ENCODE measurements around the gene TSHZ2.

The TSHZ2 gene

DNA sequence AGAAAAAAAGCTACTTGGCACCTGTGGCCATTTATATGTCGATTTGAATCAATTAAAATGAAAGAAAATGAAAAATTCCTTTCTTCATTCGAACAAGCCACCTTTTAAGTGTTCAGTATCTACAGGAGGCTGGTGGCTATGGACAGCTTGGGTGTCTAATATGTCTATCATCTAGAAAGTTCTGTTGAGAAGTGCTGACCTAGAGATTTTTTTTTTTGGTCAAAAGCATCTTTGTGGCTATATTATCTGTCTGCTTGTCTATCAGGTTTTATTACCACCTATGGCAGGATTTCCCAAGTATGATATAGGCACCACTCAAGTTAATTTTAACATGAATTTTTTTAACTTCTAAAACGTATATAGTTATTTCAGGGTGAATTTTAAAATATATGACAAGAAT is 250.8 kb downstream of the TSHZ2 start:
- Histone ChIP-seq H3K27me3 (replicated peaks in 2 of 5; ENCODE audit: control insufficient read depth in 4 of 5, insufficient read depth in 5 of 5, low read length in 4 of 5) (peaks cover 0 to 8% (median 2%) of the 10 kb centered on the region in 5 experiments), H3K4me3 (ENCODE audit: control insufficient read depth in 1 of 7, extremely low read depth in 1 of 7, insufficient read depth in 4 of 7, low read depth in 2 of 7, low read length in 6 of 7) (no peak overlapping the region), H3K36me3 (ENCODE audit: control insufficient read depth in 4 of 4, insufficient read depth in 4 of 4, low read length in 3 of 4) (no peaks in the 10 kb centered on the region), H3K27ac (ENCODE audit: insufficient read depth in 1 of 2, low read depth in 1 of 2, low read length in 2 of 2, poor library complexity in 1 of 2, severe bottlenecking in 2 of 2) (no peak overlapping the region), H3K4me1 (ENCODE audit: control extremely low read depth in 1 of 4, control insufficient read depth in 4 of 4, insufficient read depth in 4 of 4, low read length in 3 of 4) (no peaks in the 10 kb centered on the region), H3K9me3 (ENCODE audit: control extremely low read depth in 1 of 5, control insufficient read depth in 4 of 5, insufficient read depth in 2 of 5, low read depth in 1 of 5, low read length in 4 of 5) (no peaks in the 10 kb centered on the region)
- 92% methylated on average over 2 of the region's 3 CpGs for WGBS (ENCODE audit: insufficient coverage)
- ChIA-PET POLR2A (no interaction called here), CTCF (no interaction called here)
- DNase-seq: no peak

DNA sequence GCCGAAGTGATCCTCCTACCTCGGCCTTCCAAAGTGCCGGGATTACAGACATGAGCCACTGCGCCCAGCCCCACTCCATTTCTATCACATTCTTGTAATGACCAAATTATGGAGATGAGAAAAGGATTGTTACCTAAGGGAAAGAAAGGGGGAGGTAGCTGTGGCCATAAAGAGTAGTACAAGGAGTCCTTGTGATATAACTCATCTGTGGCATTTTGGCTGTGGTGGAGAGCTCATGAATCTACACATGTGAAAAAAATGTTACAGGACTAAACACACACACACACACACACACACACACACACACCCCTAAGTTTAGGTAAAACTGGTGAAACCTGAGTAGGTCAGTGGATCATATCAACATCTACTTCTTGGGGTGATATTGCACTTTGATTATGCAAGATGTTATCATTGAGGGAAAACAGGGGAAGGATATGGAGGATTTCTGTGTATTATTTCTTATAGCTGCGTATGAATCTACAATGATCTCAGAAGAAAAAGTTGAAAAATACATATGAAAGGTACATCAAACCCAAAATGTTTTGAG is 251.5 kb downstream of the TSHZ2 start:
- WGBS (ENCODE audit: insufficient coverage): 100% methylated on average over 2 of the region's 5 CpGs
- CTCF ChIA-PET: no interaction called here

GRCh38 chr20:53224851-53225250 is 252.7 kb downstream of the TSHZ2 start:
- H3K36me3 ChIP-seq (ENCODE audit: control insufficient read depth in 4 of 4, insufficient read depth in 4 of 4, low read length in 3 of 4): no peaks in the 10 kb centered on the region
- no peak for DNase-seq
- ChIA-PET CTCF (no interaction called here), POLR2A (no interaction called here)
- no CpG with 5 or more reads among the region's 1 CpG for WGBS (ENCODE audit: insufficient coverage)
- H3K9me3 ChIP-seq (ENCODE audit: control extremely low read depth in 1 of 5, control insufficient read depth in 4 of 5, insufficient read depth in 2 of 5, low read depth in 1 of 5, low read length in 4 of 5): no peaks in the 10 kb centered on the region
- no peaks in the 10 kb centered on the region for H3K4me1 ChIP-seq (ENCODE audit: control extremely low read depth in 1 of 4, control insufficient read depth in 4 of 4, insufficient read depth in 4 of 4, low read length in 3 of 4)
- peaks cover 0 to 6% (median 2%) of the 10 kb centered on the region in 5 experiments for H3K27me3 ChIP-seq (replicated peaks in 2 of 5; ENCODE audit: control insufficient read depth in 4 of 5, insufficient read depth in 5 of 5, low read length in 4 of 5)
- H3K27ac ChIP-seq (ENCODE audit: insufficient read depth in 1 of 2, low read depth in 1 of 2, low read length in 2 of 2, poor library complexity in 1 of 2, severe bottlenecking in 2 of 2): no peak overlapping the region
- H3K4me3 ChIP-seq (ENCODE audit: control insufficient read depth in 1 of 7, extremely low read depth in 1 of 7, insufficient read depth in 4 of 7, low read depth in 2 of 7, low read length in 6 of 7): no peak overlapping the region

More for the DNA sequence above, 251.5 kb downstream of the TSHZ2 start:
- Histone ChIP-seq H3K27me3 (replicated peaks in 2 of 5; ENCODE audit: control insufficient read depth in 4 of 5, insufficient read depth in 5 of 5, low read length in 4 of 5) (peaks cover 0 to 8% (median 2%) of the 10 kb centered on the region in 5 experiments), H3K9me3 (ENCODE audit: control extremely low read depth in 1 of 5, control insufficient read depth in 4 of 5, insufficient read depth in 2 of 5, low read depth in 1 of 5, low read length in 4 of 5) (no peaks in the 10 kb centered on the region), H3K27ac (ENCODE audit: insufficient read depth in 1 of 2, low read depth in 1 of 2, low read length in 2 of 2, poor library complexity in 1 of 2, severe bottlenecking in 2 of 2) (no peak overlapping the region), H3K36me3 (ENCODE audit: control insufficient read depth in 4 of 4, insufficient read depth in 4 of 4, low read length in 3 of 4) (no peaks in the 10 kb centered on the region), H3K4me1 (ENCODE audit: control extremely low read depth in 1 of 4, control insufficient read depth in 4 of 4, insufficient read depth in 4 of 4, low read length in 3 of 4) (no peaks in the 10 kb centered on the region), H3K4me3 (ENCODE audit: control insufficient read depth in 1 of 7, extremely low read depth in 1 of 7, insufficient read depth in 4 of 7, low read depth in 2 of 7, low read length in 6 of 7) (no peak overlapping the region)
- POLR2A ChIA-PET: interaction anchor here (0.7 kb wide), 1 partner anchor 838 kb away, joined by 4 read pairs; no protein-coding TSS in a partner anchor
- DNase-seq: no peak

GRCh38 chr20:53226826-53227225 is 254.7 kb downstream of the TSHZ2 start:
- no peak overlapping the region for H3K4me3 ChIP-seq (ENCODE audit: control insufficient read depth in 1 of 7, extremely low read depth in 1 of 7, insufficient read depth in 4 of 7, low read depth in 2 of 7, low read length in 6 of 7)
- no peaks in the 10 kb centered on the region for H3K36me3 ChIP-seq (ENCODE audit: control insufficient read depth in 4 of 4, insufficient read depth in 4 of 4, low read length in 3 of 4)
- no peaks in the 10 kb centered on the region for H3K9me3 ChIP-seq (ENCODE audit: control extremely low read depth in 1 of 5, control insufficient read depth in 4 of 5, insufficient read depth in 2 of 5, low read depth in 1 of 5, low read length in 4 of 5)
- WGBS (ENCODE audit: insufficient coverage): no CpG with 5 or more reads among the region's 7 CpGs
- no peak overlapping the region for H3K27ac ChIP-seq (ENCODE audit: insufficient read depth in 1 of 2, low read depth in 1 of 2, low read length in 2 of 2, poor library complexity in 1 of 2, severe bottlenecking in 2 of 2)
- no peak for DNase-seq
- H3K4me1 ChIP-seq (ENCODE audit: control extremely low read depth in 1 of 4, control insufficient read depth in 4 of 4, insufficient read depth in 4 of 4, low read length in 3 of 4): no peaks in the 10 kb centered on the region
- H3K27me3 ChIP-seq (replicated peaks in 2 of 5; ENCODE audit: control insufficient read depth in 4 of 5, insufficient read depth in 5 of 5, low read length in 4 of 5): peaks cover 0 to 6% (median 2%) of the 10 kb centered on the region in 5 experiments
- ChIA-PET POLR2A (no interaction called here), CTCF (interaction anchor here (0.8 kb wide), 1 partner anchor 11 kb away, joined by 5 read pairs; no protein-coding TSS in a partner anchor)

GRCh38 chr20:53227523-53227922 is 255.4 kb downstream of the TSHZ2 start:
- no peak for DNase-seq
- CTCF ChIA-PET: no interaction called here
- Histone ChIP-seq H3K9me3 (ENCODE audit: control extremely low read depth in 1 of 5, control insufficient read depth in 4 of 5, insufficient read depth in 2 of 5, low read depth in 1 of 5, low read length in 4 of 5) (no peaks in the 10 kb centered on the region), H3K27me3 (replicated peaks in 2 of 5; ENCODE audit: control insufficient read depth in 4 of 5, insufficient read depth in 5 of 5, low read length in 4 of 5) (peaks cover 0 to 2% (median 0%) of the 10 kb centered on the region in 5 experiments), H3K4me3 (ENCODE audit: control insufficient read depth in 1 of 7, extremely low read depth in 1 of 7, insufficient read depth in 4 of 7, low read depth in 2 of 7, low read length in 6 of 7) (no peak overlapping the region), H3K36me3 (ENCODE audit: control insufficient read depth in 4 of 4, insufficient read depth in 4 of 4, low read length in 3 of 4) (no peaks in the 10 kb centered on the region), H3K4me1 (ENCODE audit: control extremely low read depth in 1 of 4, control insufficient read depth in 4 of 4, insufficient read depth in 4 of 4, low read length in 3 of 4) (no peaks in the 10 kb centered on the region), H3K27ac (ENCODE audit: insufficient read depth in 1 of 2, low read depth in 1 of 2, low read length in 2 of 2, poor library complexity in 1 of 2, severe bottlenecking in 2 of 2) (no peak overlapping the region)
- POLR2A ChIA-PET: interaction anchor here (0.7 kb wide), 1 partner anchor 47 kb away, joined by 3 read pairs; no protein-coding TSS in a partner anchor
- no CpG with 5 or more reads among the region's 3 CpGs for WGBS (ENCODE audit: insufficient coverage)

DNA sequence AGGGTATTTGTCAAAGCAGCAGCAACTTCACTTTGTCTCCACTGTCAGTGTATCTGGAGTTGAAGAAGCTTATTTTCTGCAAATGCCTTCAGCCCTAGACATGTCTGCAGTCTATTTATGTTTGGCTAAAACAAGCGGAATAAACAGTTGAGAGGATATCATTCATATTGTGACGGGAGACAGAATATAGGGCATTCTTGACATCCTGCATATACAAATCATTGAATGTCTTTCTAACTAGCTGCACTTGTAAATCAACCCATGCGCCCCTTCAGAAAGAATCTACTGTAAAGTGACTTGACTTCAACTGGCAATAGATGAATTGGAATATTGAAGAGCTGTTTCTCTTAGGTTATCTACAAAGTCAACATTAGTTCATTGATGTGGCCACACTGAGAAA is 258.9 kb downstream of the TSHZ2 start:
- Histone ChIP-seq H3K36me3 (ENCODE audit: control insufficient read depth in 4 of 4, insufficient read depth in 4 of 4, low read length in 3 of 4) (no peaks in the 10 kb centered on the region), H3K9me3 (ENCODE audit: control extremely low read depth in 1 of 5, control insufficient read depth in 4 of 5, insufficient read depth in 2 of 5, low read depth in 1 of 5, low read length in 4 of 5) (no peaks in the 10 kb centered on the region), H3K27ac (ENCODE audit: insufficient read depth in 1 of 2, low read depth in 1 of 2, low read length in 2 of 2, poor library complexity in 1 of 2, severe bottlenecking in 2 of 2) (no peak overlapping the region), H3K4me1 (ENCODE audit: control extremely low read depth in 1 of 4, control insufficient read depth in 4 of 4, insufficient read depth in 4 of 4, low read length in 3 of 4) (no peaks in the 10 kb centered on the region), H3K4me3 (ENCODE audit: control insufficient read depth in 1 of 7, extremely low read depth in 1 of 7, insufficient read depth in 4 of 7, low read depth in 2 of 7, low read length in 6 of 7) (no peak overlapping the region), H3K27me3 (replicated peaks in 2 of 5; ENCODE audit: control insufficient read depth in 4 of 5, insufficient read depth in 5 of 5, low read length in 4 of 5) (no peaks in the 10 kb centered on the region)
- POLR2A ChIA-PET: no interaction called here
- no peak for DNase-seq
- CTCF ChIA-PET: interaction anchor here (1.0 kb wide), 1 partner anchor 14 kb away, joined by 3 read pairs; no protein-coding TSS in a partner anchor
- 100% methylated on average over 2 of the region's 3 CpGs for WGBS (ENCODE audit: insufficient coverage)

GRCh38 chr20:53237461-53237860 is 265.3 kb downstream of the TSHZ2 start:
- H3K9me3 ChIP-seq (ENCODE audit: control extremely low read depth in 1 of 5, control insufficient read depth in 4 of 5, insufficient read depth in 2 of 5, low read depth in 1 of 5, low read length in 4 of 5): no peaks in the 10 kb centered on the region
- no peak for DNase-seq
- POLR2A ChIA-PET: interaction anchor here (0.5 kb wide), 1 partner anchor 682 kb away, joined by 3 read pairs; no protein-coding TSS in a partner anchor
- H3K27ac ChIP-seq (ENCODE audit: insufficient read depth in 1 of 2, low read depth in 1 of 2, low read length in 2 of 2, poor library complexity in 1 of 2, severe bottlenecking in 2 of 2): no peak overlapping the region
- no peaks in the 10 kb centered on the region for H3K27me3 ChIP-seq (replicated peaks in 2 of 5; ENCODE audit: control insufficient read depth in 4 of 5, insufficient read depth in 5 of 5, low read length in 4 of 5)
- CTCF ChIA-PET: no interaction called here
- WGBS (ENCODE audit: insufficient coverage): no CpG with 5 or more reads among the region's 8 CpGs
- no peaks in the 10 kb centered on the region for H3K4me1 ChIP-seq (ENCODE audit: control extremely low read depth in 1 of 4, control insufficient read depth in 4 of 4, insufficient read depth in 4 of 4, low read length in 3 of 4)
- H3K4me3 ChIP-seq (ENCODE audit: control insufficient read depth in 1 of 7, extremely low read depth in 1 of 7, insufficient read depth in 4 of 7, low read depth in 2 of 7, low read length in 6 of 7): no peak overlapping the region
- no peaks in the 10 kb centered on the region for H3K36me3 ChIP-seq (ENCODE audit: control insufficient read depth in 4 of 4, insufficient read depth in 4 of 4, low read length in 3 of 4)
